Spleen (tissue), 7 donors: Measurements from ENCODE around the gene RND2.

Experiments
- POLR2A ChIP-seq, 3 donors: fragments of 450-650 bp; IDR thresholded peaks; one replicate each; pipeline ENCODE4 v1.5.1; 2017; ENCODE audit warnings: antibody characterized with exemption in 3 of 3, mild to moderate bottlenecking in 1 of 3
- POLR2AphosphoS5 ChIP-seq, 3 donors: sonication (generic); formaldehyde crosslinking; IDR thresholded peaks; one replicate each; pipeline ENCODE4 v1.5.1; 2017; ENCODE audit warnings: antibody characterized with exemption in 3 of 3
- TF ChIP-seq, protein P1 (sequence below), 11 experiments: fragments of 200-600 bp in 7 of 11; fragments of 450-650 bp in 4 of 11; sonication (generic) in 4 of 11; IDR thresholded peaks in 8 of 11; conservative IDR thresholded peaks in 3 of 11; 1 replicate in 7 of 11; 2 replicates in 4 of 11; pipeline versions ENCODE4 v1.4.0 to v1.8.0; 2016 to 2021; ENCODE audit warnings: antibody characterized with exemption in 11 of 11, inconsistent platforms in 4 of 11, mild to moderate bottlenecking in 1 of 11
- donor health status: DM: no; HTN: no; CAD: no; lungs with moderate emphysema.
- donor health status: DM: no; HTN: no; CAD: no.
- donor health status: DM: no; HTN: no; CAD: no.

DNA sequence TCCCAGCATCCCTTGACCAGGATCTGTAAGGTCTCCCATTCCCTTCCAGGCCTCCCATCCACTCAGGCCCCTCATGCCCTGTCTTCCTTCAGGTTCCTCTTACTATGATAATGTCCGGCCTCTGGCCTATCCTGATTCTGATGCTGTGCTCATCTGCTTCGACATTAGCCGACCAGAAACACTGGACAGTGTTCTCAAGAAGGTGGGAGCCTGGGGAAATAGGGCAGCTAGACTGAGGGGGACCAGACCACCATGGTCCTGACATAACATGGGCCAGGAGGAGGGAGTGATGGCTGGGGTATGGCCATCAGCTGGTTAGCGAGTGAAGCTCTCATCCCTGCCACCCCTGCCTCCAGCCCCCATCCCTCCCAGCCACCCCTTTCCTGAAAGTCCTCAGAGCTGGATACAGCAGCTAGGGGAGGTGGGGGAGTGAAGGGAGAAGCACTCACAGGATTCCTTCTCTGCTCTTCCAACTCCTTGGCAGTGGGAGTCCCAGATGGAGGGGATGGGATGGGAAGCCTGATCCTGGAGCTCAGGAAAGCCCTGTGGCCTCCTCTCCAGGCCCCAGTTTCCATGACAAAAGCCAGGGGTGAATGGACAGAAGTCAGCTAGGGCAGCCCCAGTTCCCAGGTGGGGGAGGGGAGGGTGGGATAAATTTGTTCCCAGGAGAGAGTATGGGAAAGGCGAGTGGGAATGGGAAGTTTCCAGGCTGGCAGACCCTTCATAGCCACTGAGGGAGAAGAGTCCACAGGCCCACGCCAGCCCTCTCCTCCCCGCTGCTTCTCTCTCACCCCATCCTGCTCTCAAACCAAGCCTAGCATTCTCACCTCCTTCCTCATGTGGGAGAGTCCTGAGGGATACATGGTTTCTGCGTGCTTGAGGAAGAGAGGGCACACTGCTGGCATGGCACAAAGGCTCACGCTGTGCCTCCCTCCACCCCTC is 2.3 kb downstream of the RND2 start:
- TF ChIP-seq POLR2A (IDR thresholded peaks at IDR 0.05) (no peak), POLR2AphosphoS5 (IDR thresholded peaks at IDR 0.05) (no peak)
- TF ChIP-seq, protein P1, sequence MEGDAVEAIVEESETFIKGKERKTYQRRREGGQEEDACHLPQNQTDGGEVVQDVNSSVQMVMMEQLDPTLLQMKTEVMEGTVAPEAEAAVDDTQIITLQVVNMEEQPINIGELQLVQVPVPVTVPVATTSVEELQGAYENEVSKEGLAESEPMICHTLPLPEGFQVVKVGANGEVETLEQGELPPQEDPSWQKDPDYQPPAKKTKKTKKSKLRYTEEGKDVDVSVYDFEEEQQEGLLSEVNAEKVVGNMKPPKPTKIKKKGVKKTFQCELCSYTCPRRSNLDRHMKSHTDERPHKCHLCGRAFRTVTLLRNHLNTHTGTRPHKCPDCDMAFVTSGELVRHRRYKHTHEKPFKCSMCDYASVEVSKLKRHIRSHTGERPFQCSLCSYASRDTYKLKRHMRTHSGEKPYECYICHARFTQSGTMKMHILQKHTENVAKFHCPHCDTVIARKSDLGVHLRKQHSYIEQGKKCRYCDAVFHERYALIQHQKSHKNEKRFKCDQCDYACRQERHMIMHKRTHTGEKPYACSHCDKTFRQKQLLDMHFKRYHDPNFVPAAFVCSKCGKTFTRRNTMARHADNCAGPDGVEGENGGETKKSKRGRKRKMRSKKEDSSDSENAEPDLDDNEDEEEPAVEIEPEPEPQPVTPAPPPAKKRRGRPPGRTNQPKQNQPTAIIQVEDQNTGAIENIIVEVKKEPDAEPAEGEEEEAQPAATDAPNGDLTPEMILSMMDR (IDR thresholded peaks at IDR 0.05 in 8 of 11, conservative IDR thresholded peaks at IDR 0.05 in 3 of 11) = no peak
